GM12891 (cell line): ENCODE data around the gene OPTN.

Experiments used
- POLR2A ChIP-seq: IDR thresholded peaks from 2 replicates; pipeline ENCODE4 v1.6.1; 2011; ENCODE audit warnings: low read depth, low read length, control low read depth
- TAF1 ChIP-seq: IDR thresholded peaks from 2 replicates; pipeline ENCODE4 v1.6.1; 2011; ENCODE audit warnings: low read depth, low read length, control low read depth

GRCh38 chr10:13068071-13068470, 31.9 kb upstream of the OPTN start:
- TF ChIP-seq POLR2A, result no peak
- TF ChIP-seq TAF1, result no peak
